Heart left ventricle (tissue), 13 donors: ENCODE results near the gene MAPK4.

Source experiments
- POLR2A ChIP-seq, 2 donors: fragments of 450-650 bp; IDR thresholded peaks; one replicate each; pipeline ENCODE4 v1.6.1; 2017; ENCODE audit warnings: antibody characterized with exemption in 2 of 2, mild to moderate bottlenecking in 2 of 2, moderate library complexity in 2 of 2
- TF ChIP-seq, protein P1 (sequence below), 12 donors: fragments of 200-600 bp; sonication (generic) in 4 of 12; IDR thresholded peaks; one replicate each; pipeline versions ENCODE4 v1.5.0 to v1.8.0; 2018 to 2022; ENCODE audit warnings: antibody characterized with exemption in 12 of 12, mild to moderate bottlenecking in 5 of 12
- donor health status: ischemic (EF 13 %, LVEDD 7.1; RV severe dilation, severe dysfunction).
- donor health status: DM: no; HTN: yes; CAD: no.
- donor health status: DM: no; HTN: no; CAD: no.
- donor health status: ischemic (EF 25% LVEDD 6.9; RV normal size, moderate dysfunction).
- donor health status: ischemic (EF 25% LVEDD 5.7; RV mildly dilated, moderate dysfunction).
- donor health status: ischemic (EF 35%, LVEDD 5.7; RV mildly dilated, moderate dysfunction).
- donor health status: nonischemic (EF 11% LVEDD 7.7; RV severe dilation, severe dysfunction).
- donor health status: DM: yes; HTN: yes; CAD: no.
- donor health status: PGD.
- donor health status: ischemic (EF 29% LVEDD 5.4; RV normal size, mild dysfunction).
- donor health status: nonischemic (EF 23%, LVEDD 6.1; RV moderate dilation, normal function).

DNA sequence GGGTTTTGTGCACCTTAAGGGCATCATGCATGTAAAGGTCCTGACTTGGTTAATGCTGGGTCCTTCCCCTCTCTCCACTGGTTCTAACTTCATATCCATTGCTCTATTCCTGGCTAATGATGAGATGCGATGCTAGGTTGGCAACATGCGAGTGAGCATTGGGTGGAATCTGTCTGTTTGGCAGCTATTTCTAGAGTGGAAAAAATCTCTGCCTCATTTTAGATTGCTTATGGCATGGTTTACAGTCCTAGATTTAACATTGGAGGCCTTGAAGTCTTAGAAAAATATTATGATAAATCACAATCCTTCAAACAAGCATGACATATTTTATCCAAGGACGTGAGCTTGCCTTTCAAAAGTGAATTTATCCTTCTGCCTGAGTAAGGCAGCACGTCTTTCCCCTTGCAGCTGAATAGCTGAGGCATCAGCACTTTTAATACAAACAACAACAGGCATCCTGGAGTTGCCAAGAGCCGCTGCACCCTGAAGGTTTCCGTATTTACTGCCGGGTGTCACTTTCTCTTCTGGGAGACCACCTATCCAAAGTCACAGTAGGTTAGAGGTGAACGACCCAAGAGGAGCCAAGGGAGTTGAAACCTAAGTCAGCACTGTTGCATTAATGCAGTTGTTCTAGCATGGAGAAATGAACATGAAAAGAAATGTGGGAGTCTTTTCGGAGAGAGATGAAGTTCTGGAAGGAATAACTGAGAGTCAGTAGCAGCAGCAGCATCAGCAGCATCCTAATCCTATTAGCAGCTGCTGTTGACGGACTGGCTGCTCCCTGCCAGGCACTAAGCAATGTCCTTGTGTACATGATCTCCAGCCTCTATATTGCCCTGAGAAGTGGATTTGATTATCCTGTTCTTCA is 78.4 kb downstream of the MAPK4 start:
- TF ChIP-seq, protein P1, sequence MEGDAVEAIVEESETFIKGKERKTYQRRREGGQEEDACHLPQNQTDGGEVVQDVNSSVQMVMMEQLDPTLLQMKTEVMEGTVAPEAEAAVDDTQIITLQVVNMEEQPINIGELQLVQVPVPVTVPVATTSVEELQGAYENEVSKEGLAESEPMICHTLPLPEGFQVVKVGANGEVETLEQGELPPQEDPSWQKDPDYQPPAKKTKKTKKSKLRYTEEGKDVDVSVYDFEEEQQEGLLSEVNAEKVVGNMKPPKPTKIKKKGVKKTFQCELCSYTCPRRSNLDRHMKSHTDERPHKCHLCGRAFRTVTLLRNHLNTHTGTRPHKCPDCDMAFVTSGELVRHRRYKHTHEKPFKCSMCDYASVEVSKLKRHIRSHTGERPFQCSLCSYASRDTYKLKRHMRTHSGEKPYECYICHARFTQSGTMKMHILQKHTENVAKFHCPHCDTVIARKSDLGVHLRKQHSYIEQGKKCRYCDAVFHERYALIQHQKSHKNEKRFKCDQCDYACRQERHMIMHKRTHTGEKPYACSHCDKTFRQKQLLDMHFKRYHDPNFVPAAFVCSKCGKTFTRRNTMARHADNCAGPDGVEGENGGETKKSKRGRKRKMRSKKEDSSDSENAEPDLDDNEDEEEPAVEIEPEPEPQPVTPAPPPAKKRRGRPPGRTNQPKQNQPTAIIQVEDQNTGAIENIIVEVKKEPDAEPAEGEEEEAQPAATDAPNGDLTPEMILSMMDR (IDR thresholded peaks at IDR 0.05) = no peak
- TF ChIP-seq POLR2A (IDR thresholded peaks at IDR 0.05) = no peak
